HS-27A (cell line): ENCODE results near the gene TMEM182.

Experiments used
- DNase-seq: peaks from one replicate; pipeline ENCODE4 v3.0.0-alpha.2; 2012; ENCODE audit warnings: low read depth, missing footprints

TMEM182 gene

DNA sequence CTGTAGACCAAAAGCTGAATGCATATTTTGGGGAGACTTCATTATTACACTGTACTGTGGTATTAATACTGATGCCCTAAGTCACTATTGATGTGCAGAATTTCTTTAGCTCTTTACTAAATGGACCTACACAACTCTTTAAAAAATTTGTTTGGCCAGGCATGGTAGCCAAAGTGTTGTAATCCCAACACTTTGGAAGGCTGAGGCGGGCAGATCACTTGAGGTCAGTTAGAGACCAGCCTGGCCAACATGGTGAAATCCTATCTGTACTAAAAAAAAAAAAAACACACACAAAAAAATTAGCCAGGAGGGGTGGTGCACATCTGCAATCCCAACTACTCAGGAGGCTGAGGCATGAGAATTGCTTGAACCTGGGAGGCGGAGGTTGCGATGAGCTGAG is 6.4 kb downstream of the TMEM182 start:
- no peak for DNase-seq

DNA sequence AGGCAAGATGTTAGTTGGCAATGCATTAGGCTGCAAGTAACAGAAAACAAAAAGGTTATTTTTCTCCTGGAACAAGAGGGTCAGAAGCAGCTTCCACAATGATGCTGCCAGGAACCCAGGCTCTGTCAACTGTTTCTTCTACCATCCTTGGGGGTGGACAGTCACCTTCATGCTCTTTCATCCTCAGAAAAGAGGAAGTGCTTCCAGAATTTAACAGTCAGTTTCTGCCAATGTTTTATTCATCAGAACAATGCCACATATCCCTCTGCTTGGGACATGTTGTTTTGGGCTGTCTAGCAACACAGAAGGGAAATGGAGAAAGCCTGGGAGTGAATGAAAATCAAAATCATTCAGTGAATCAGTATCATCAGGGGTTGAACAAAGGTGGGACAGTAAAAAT is 7.1 kb downstream of the TMEM182 start:
- no peak for DNase-seq

DNA sequence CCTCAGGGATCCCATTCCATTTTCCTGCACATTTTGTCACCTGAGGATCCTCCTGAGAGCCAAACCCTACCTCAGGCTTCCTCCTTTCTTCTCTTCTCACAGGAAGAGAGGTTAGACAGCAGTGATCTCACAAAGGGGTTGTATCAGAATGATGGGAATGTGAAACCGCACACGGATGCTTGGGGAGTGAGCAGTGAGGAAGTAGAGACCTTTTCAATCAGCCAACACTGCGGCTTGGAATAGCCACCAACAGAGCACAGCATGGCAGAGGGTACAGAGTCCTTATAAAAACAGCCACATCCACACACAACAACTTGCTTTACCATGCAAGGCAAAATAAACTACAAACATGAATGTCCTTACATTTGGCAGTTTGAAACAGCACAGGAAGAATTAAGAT is 8.7 kb downstream of the TMEM182 start:
- DNase-seq: no peak

DNA sequence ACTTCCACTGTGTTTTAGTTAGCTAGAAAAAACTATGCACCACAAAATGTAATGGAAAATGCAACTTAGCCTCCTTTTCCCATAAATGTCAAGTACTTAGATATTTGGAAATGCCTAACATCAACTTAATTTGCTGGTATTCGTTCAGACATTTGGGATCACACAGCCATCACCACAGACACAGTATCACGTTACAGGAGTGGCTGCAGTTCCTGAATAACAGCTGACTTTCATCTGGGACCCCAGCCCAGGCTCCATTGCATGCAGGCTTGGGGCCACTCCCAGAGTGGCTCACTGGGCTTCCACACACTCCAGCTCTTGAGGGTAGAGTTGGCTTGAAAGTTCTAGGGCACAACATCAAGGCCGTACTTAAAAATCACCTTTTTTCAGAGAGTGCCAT is 9.3 kb downstream of the TMEM182 start:
- no peak for DNase-seq

DNA sequence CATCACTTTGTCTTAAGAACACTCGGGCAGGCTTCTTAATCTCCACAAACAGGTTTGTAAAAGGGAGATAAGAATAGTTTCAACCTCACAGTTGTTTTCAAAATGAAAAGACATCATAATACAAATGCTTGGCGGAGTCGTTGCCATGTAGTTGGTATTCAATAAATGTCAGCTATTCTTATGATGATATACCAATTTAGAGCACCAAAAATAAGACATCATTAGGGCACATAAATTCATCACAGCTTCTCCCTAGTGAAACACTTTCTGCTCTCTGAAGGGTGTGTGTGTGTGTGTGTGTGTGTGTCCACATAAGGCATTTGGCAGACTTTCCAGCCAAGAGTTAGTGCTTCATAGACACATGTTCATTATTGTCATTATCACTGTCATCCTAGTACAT is 10.8 kb downstream of the TMEM182 start:
- no peak for DNase-seq

DNA sequence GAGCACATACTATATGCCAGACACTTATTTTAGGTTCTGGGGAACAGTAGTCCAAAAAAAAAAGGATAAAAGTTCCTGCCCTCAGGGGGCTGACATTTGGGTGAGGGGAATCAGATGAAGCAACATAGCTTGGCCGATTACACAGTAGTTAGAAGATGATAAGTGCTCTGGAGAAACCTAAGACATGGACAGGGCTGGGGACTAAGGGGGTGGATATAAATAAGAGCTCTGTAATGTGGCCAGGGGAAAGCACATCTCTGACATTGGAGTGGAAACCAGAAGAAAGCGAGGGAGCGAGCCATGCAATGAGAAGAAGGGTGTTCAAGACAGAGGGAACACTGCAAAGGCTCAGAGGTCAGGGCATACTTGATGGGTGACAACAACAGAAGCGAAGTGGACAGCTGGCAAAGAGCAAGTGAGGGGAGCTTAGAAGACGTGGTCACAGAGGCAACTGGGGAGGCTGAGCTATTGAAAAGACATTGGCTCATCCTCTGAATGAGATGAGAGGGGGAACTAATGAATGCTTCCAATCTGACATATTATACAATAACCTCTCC is 11.4 kb downstream of the TMEM182 start:
- DNase-seq: no peak

DNA sequence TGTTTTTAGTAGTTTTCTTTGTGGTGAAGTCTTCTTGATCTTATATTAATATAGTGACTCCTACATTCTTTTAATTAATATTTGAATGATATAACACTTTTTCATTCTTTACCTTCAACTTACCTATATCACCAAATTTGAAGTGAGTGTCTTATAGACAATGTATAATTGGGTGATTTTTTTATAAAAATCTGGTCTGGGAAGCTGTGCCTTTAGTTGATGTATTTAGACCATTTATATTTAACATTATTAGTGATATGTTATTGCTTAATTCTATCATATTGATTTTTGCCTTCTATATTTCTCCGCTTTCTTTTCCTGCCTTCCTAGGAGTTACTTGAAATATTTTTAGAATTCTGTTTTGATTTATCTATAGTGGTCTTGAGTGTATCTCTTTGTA is 16.4 kb downstream of the TMEM182 start:
- no peak for DNase-seq

DNA sequence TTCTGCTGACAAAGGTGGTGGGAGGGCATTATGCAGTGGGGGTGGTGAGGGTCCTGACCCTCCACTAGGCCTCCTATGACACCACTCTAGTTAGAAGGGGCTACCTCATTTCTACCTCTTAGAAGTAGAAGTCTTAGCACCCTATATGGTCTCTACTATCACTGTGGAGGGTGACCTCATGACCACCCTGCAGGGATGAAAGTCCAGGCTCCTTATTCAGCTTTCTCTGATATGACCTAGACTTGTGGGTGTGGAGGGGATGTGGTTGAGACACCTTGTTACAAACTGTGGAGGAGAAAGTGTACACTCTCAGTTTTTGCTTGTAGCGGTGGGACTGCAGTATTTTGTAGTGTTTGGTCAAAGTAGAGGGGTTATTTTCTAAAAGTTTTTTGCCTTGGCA is 18.6 kb downstream of the TMEM182 start:
- DNase-seq: no peak

DNA sequence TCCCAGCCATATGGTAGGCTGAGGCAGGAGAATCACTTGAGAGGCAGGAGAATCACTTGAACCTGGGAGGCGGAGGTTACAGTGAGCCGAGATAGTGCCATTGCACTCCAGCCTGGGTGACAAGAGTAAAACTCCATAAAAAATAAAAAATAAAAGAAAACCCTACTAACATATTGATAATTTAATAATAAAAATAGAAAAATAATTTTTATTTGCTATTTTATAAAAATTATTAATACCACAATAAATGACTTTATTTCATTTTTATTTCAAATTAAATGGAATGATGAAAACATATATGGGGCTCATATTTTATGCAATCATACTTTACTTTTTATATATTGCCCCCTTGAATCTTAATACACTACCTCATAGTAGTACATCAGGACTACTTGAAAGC is 20.4 kb downstream of the TMEM182 start:
- DNase-seq: no peak

DNA sequence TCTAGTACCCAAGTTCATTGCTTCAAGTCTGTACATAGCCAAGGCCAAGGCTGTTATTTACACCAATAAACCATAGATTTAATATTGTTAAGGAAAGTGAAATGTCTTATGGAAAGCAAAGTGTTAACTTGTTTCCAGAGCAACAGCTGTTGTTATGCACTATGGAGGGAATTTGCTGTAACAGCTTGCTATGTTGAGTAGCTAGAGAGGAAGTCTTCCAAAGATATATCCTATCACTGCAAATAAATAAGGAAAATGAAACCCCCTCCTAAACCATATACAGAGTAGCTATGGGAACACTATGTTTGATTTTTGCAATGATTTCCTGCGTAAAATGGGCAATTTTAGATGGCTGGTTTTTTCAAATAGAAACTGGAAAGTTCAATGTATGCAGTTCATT is 21.1 kb downstream of the TMEM182 start:
- no peak for DNase-seq

DNA sequence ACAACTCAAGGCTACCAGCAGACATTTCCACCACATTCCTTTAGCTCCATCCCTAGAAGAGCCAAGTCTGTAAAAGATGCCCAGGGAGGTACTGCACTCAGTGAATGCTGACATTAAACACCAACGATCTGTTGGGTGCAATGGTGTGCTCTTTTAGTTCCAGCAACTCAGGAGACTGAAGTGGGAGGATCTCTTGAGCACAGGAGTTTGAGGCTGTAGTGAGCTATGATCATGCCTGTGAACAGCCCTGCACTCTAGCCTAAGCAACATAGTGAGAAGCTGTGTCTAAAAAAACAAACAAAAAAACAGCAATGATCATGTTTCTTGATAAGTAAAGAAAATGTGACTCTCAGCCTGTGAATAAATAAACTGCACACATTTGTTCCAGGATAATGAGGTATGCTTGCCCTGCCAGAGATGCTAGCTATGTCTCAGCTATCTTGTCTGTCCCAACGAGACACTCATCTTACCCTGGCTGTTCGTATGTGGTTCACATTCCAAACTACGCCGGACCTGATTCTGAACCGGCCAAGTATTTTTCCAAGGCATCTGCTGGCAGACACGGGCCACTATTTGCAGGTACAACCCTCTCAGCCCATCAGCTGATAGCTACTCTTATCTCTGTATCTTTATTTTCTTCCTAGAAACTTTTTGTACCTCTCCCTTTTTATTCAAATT is 21.8 kb downstream of the TMEM182 start:
- no peak for DNase-seq

DNA sequence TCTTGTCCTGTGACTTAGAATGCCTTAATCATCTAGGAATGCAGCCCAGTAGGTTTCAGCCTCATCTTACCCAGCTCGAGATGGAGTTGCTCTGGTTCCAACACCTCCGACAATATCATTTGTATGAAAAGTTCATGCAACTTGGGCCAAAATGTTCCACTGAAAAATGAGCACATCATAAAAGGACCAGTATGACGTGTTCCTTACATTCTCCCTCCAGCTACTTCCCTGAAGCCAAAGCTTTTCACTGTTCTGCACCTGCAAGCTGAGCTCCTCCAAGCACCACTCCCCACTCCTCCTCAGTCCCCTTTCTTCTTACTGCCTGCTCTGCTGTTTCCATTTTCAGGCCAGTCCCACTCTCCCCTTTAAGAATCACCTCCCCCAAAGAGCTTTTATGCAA is 23.1 kb downstream of the TMEM182 start:
- no peak for DNase-seq

DNA sequence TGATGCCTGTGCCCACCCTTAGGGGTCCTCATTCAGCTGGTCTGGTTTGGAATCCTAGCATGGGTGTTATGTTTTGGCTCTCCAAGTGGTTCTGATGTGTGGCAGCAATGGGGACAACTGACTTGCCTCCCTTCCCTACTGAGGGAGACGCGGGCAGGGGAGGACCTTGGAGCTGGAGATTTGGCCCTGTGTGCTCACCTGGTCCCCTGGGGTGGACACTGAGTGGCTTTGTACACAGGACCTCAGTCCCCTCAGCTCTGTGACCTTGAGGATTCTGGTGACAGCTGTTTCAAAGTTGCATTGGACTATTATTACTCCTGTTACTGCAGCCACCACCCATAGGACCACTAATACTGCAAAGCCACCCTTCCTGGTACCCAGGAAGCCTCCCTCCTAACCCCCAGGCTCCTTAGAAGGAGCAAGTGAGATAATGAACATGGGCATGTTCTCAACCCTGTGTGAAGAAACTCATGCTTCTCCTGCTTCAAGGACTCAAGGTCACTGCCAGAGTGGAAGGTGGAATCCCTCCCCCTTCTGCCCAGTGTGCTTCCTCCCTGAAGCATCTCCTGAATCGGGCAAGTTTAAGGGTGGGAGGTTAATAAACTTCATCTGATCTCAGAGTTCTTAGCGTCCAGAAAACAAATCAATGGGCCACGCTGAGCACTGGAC is 26.5 kb downstream of the TMEM182 start:
- no peak for DNase-seq

DNA sequence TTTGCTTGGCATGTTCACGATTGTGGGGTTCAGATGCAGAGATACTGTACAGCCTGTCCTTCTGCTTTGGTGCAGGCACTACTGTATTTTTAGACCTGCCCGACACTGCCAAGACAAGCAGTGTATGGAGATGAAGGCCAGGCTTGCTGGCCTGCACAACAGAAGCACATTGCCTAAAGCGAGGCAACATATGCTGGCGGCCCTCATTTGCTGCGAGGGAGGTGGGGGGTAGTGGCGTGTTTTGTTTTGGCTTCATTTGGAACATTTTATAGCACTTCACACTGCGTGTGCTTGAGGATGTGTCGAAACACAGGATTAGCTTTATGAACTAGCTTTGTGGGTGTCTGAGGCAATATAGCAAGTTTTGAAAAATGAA is 27.0 kb downstream of the TMEM182 start:
- DNase-seq: no peak

DNA sequence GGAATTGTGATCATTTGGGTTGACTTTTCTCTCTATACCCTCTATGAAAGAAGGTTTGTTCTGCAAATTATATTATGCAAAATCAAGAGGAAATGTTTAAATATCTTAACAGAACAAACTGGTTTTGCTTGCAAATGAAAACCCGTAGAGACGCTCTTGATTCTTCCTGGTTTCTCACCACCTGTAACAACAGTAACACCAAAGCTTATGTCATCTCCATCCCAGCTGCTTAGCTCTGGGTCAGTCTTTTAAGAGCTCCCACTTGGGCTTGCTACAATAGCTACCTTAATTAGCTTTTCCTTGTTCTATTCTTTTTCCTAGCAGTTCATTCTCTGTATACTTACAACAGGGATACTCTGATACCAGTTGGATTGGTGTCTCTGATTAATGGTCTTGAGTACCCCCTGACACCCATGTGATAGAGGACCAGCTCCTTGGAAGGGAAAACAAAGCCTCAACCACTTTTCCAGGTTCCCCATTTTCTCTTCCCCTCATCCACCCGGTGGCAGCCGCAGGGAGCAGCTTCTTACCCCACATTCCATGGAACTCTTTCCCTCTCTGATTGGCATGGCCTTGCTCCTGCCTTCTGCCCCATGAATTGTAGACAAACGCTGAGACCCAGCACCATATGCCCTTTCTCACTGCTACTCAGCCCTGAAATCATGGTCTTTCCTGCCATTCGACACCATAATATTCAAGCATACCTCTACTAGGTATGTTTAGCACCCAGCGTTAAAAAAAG is 27.7 kb downstream of the TMEM182 start:
- no peak for DNase-seq

DNA sequence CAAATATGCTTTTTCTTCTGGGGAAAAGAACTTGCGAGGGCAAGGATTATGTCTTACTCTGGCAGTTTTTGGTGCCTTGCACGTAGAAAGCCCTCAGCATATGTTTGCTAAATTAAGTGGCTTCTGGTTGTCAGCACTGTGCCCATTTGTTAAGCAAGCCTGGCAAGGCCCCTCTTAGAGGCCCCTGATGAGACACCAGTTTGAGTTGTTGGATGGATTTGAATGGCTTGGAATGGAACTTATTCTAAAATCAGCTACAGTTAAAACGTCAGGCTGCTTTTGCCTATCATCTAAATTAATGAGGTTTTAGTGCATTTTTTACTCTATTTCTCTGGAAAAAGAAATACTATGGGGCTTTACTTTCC is 28.2 kb downstream of the TMEM182 start:
- no peak for DNase-seq

DNA sequence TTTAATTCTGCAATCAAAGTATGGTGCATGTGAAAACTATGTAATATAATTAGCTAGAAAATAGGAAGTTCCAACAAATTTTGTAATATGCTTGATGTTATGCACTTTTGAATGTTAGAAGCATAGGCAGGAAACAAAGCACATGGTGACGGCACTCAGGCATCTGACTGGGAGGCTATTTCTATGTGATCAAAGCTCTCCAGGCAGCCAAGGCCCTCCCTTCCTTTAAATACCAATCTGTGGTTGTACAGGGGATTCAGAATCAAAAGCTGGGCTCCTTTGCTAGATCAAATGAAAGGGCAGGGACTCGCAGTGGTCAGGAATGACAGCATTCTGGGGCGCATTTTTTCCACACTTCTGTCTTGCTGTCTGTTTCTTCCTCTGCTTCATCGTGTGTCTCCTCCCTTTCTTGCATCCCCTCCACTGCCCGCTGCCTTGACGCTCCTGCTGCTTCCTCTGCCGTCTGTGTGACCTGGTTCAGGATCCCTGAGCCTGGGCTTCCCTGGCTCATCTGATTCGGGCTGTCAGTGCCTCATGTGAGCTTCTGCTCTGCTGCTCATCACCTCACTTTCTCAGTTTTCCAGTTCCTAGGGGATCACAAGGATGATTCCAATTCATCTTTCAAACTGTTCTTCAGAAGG is 30.9 kb downstream of the TMEM182 start:
- DNase-seq: no peak

DNA sequence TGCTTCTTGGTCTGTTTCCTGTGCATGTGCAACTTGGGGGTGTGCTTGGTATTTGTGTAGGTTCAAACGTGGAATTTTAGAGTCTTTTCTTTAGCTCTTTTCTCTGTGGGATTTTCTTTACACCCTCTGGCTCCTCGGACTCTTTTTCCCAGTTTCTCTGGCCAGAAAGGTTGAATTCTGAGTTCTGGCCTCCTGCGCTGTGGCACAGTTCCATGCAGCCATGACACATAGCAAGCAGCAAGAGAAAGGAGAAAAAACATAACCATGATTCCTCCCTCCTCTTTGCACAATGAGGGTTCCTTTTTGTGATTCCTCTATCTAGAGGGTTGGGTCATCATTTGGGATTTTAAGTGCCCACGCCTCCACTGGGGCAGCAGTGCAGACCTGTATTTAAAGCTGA is 33.8 kb downstream of the TMEM182 start:
- DNase-seq: no peak

DNA sequence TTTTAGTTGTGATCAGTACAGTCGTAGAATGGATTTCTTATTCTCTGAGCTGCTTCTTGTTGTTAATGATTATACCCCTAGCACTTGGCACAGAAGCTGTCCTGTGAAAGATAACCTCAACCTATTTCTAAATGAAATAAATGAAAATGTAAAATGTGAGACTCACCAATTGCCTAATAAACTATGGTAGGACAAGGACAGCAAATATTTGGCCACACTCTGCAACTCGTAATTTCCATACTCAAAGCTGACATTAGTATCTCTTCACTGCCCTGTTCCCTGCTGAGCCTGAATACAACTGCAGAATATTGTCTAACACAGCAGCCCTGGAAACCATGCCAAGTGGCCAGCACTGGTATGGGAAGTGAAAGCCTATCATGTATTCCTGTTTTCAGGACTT is 34.5 kb downstream of the TMEM182 start:
- no peak for DNase-seq

DNA sequence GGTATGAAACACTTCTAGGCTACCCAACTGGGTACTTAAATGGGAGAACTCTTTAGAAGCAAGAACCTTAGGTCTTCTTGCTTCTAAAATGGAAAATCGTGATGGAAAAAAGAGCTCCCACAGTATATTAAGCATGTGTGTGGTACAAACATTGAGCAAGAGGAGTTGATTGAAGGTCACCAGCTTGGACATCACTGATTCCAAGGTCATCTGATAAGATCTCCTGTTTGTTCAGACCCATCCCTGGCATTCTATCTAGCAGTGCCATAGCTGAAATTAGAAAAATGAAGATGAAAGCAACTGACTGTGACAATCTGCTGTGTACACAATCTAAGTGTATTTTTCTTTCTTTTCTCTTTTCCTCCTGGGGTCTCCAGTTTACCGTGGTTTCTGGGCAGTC is 35.7 kb downstream of the TMEM182 start:
- no peak for DNase-seq

DNA sequence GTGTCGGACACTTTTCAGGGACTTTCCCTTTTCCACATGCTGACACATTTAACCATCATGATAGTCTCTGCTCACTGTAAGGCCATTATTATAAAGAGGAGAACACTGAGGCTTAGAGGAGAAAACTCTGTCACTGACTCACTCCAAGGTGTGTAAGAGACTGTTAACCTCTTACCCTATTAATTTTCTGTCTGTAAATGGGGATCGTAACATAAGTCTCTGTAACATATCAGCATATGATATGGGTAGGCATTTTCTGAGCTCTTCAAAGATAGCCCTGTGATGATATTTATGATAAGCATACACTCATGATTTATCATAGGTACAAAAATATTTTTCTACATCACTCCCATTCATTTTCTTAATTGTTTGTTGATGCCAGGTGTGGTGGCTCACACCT is 36.4 kb downstream of the TMEM182 start:
- DNase-seq: no peak

DNA sequence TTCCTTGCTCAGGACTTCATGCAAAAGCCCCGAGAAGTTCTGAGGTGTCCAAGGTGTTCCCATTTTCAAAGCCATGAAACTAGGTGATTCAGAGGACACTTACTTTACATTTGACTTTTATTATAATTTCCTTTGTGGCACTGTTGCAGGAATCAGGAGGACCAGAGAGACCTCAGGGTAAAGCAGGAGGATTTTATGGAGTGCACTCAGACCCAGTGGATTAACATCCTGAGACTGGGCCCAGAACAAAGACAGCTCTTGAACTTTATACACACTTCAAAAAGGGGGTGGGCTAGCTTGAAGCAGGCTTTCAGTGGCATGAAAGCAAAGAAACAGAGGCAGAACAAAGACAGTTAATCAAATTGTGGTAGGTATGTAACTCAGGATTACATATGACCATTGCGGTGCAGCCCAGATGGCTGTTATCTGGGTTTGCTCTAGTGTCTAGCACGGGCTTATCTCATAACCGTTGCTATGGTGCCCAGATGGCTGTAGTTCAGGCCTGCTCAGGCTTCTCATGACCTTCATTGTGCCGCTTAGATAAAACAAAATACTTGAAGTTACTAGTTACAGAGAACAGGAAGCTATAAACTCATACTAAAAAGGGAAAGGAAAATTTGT is 39.4 kb downstream of the TMEM182 start:
- DNase-seq: no peak
